ENCODE data around the gene OBSCN.

The OBSCN gene

GRCh38 chr1:228207851-228208821 lies at the start of gene OBSCN:
Gene OBSCN (plus strand): TSS chr1:228208044. CDS start chr1:228211784, 3,740 bp downstream.
- no peak within 1 kb of the TSS for H3K4me3 ChIP-seq (replicated peaks; ENCODE audit: low read depth, low read length)
- DNase-seq (ENCODE audit: low read depth) = no peak
- TF ChIP-seq, protein P1, sequence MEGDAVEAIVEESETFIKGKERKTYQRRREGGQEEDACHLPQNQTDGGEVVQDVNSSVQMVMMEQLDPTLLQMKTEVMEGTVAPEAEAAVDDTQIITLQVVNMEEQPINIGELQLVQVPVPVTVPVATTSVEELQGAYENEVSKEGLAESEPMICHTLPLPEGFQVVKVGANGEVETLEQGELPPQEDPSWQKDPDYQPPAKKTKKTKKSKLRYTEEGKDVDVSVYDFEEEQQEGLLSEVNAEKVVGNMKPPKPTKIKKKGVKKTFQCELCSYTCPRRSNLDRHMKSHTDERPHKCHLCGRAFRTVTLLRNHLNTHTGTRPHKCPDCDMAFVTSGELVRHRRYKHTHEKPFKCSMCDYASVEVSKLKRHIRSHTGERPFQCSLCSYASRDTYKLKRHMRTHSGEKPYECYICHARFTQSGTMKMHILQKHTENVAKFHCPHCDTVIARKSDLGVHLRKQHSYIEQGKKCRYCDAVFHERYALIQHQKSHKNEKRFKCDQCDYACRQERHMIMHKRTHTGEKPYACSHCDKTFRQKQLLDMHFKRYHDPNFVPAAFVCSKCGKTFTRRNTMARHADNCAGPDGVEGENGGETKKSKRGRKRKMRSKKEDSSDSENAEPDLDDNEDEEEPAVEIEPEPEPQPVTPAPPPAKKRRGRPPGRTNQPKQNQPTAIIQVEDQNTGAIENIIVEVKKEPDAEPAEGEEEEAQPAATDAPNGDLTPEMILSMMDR (IDR thresholded peaks at IDR 0.05; ENCODE audit: low read length, missing control alignments) = no peak

- no peak for DNase-seq (ENCODE audit: low read depth)
- TF ChIP-seq, protein P1 (IDR thresholded peaks at IDR 0.05; ENCODE audit: low read length, missing control alignments) = no peak
- no peak overlapping the region for H3K4me3 ChIP-seq (replicated peaks; ENCODE audit: low read depth, low read length)
Measured at GRCh38 chr1:228158151-228159007, 49.5 kb upstream of the OBSCN start.

GRCh38 chr1:228159008-228159665 lies 48.7 kb upstream of the OBSCN start:
- TF ChIP-seq, protein P1 (IDR thresholded peaks at IDR 0.05; ENCODE audit: low read length, missing control alignments) = no peak
- no peak overlapping the region for H3K4me3 ChIP-seq (replicated peaks; ENCODE audit: low read depth, low read length)
- DNase-seq (ENCODE audit: low read depth) = no peak

- H3K4me3 ChIP-seq (replicated peaks; ENCODE audit: low read depth, low read length) = no peak overlapping the region
- TF ChIP-seq, protein P1 (IDR thresholded peaks at IDR 0.05; ENCODE audit: low read length, missing control alignments) = no peak
- no peak for DNase-seq (ENCODE audit: low read depth)
Measured at GRCh38 chr1:228160201-228160761, 47.6 kb upstream of the OBSCN start.

DNA sequence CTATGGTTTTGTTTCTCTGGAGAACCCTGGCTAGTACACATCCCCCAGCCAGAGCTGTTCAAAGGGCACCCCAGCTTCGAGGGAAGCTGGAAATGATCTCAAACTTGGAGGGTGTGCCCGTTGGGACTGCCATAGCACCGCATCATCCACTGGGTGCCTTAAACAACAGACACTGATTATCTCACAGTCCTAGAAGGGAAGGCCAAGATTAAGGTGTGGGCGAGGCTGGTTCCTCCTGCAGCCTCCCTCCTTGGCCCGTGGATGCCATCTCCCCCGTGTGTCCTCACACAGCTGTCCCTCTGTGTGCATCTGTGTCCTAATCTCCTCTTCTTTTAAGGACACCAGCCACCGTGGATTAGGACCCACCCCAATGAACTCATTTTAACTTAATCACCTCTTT lies 46.5 kb upstream of the OBSCN start:
- no peak for DNase-seq (ENCODE audit: low read depth)
- TF ChIP-seq, protein P1 (IDR thresholded peaks at IDR 0.05; ENCODE audit: low read length, missing control alignments) = no peak
- no peak overlapping the region for H3K4me3 ChIP-seq (replicated peaks; ENCODE audit: low read depth, low read length)

DNA sequence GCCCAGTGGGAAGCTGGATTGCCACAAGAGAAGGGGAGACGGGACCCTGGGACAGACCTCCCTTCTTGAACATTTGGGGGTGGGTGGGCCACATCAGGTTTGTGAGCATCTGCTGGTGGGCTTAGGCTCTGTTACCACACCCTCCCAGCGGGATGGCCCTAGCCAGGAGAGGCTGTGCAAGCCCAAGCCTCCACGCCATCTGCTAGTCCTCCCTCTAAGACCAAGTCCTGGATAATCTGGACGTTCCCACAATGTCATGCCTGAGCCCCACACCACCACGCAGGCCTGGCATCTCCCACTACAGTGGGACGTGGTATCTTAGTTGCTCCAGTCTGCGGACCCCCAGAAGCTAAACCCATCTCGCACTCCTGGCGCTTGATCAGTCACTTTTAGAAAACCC lies 46.0 kb upstream of the OBSCN start:
- no peak overlapping the region for H3K4me3 ChIP-seq (replicated peaks; ENCODE audit: low read depth, low read length)
- no peak for DNase-seq (ENCODE audit: low read depth)
- TF ChIP-seq, protein P1 (IDR thresholded peaks at IDR 0.05; ENCODE audit: low read length, missing control alignments) = no peak
